ENCODE measurements around the gene PRDM13.

The PRDM13 gene

GRCh38 chr6:99568103-99568933 is 38.3 kb upstream of the PRDM13 start, which contains the start of gene CCNC:
Gene CCNC (minus strand): TSS chr6:99568660. CDS start chr6:99568527, 133 bp downstream.
- Histone ChIP-seq H2BK120ac (ENCODE audit: low read depth, low read length) (peak within 1 kb of the TSS; percentile 34), H4K8ac (ENCODE audit: low read length) (peak within 1 kb of the TSS; percentile 93), H2BK5ac (ENCODE audit: low read depth, low read length, poor library complexity, severe bottlenecking) (peak within 1 kb of the TSS; percentile 62), H3K27me3 (ENCODE audit: control insufficient read depth in 1 of 2, insufficient read depth in 1 of 2, low read length in 2 of 2) (no peaks in the 10 kb centered on the region), H3K18ac (ENCODE audit: low read depth in 1 of 2, low read length in 2 of 2) (peak within 1 kb of the TSS; percentile 82 to 91), H2AFZ (ENCODE audit: low read depth, low read length) (peak within 1 kb of the TSS; percentile 84), H2AK5ac (ENCODE audit: low read length, severe bottlenecking) (peak within 1 kb of the TSS; percentile 62), H2BK12ac (ENCODE audit: low read length in 2 of 2) (no peak within 1 kb of the TSS), H3K27ac (ENCODE audit: low read length, poor library complexity, severe bottlenecking) (peak within 1 kb of the TSS; percentile 79), H3K4me3 (ENCODE audit: insufficient read depth in 1 of 2, low read depth in 1 of 2, low read length in 2 of 2) (peak within 1 kb of the TSS; percentile 87 to 89), H2BK15ac (ENCODE audit: low read depth, poor library complexity, severe bottlenecking) (peak within 1 kb of the TSS; percentile 26), H3K14ac (ENCODE audit: low read length in 2 of 2) (peak within 1 kb of the TSS in 1 of 2 experiments; percentile 57), H3K4me1 (ENCODE audit: control insufficient read depth, insufficient read depth, low read depth, low read length) (no peaks in the 10 kb centered on the region), H3K9ac (ENCODE audit: low read length) (peak within 1 kb of the TSS; percentile 96), H3K23ac (ENCODE audit: low read length in 2 of 2) (peak within 1 kb of the TSS in 1 of 2 experiments; percentile 32), H4K91ac (ENCODE audit: low read length) (peak within 1 kb of the TSS; percentile 80), H3K79me1 (replicated peaks; ENCODE audit: low read length, poor library complexity, severe bottlenecking) (no peaks in the 10 kb centered on the region), H3K4me2 (ENCODE audit: low read length, poor library complexity, severe bottlenecking) (peak within 1 kb of the TSS; percentile 92), H3K9me3 (ENCODE audit: control insufficient read depth, low read length) (no peaks in the 10 kb centered on the region), H3K36me3 (ENCODE audit: control insufficient read depth in 1 of 2, insufficient read depth in 2 of 2, low read depth in 1 of 2, low read length in 2 of 2) (no peaks in the 10 kb centered on the region), H3K4ac (ENCODE audit: low read depth in 1 of 2, low read length in 2 of 2) (peak within 1 kb of the TSS; percentile 64 to 75)
- under 1% methylated on average over 63 of the region's 64 CpGs for WGBS
- DNase-seq, result peak; percentile 97

GRCh38 chr6:99573980-99574617 is 32.5 kb upstream of the PRDM13 start:
- Histone ChIP-seq H3K4me2 (ENCODE audit: low read length, poor library complexity, severe bottlenecking) (no peak overlapping the region), H3K9ac (ENCODE audit: low read length) (no peak overlapping the region), H2BK15ac (ENCODE audit: low read depth, poor library complexity, severe bottlenecking) (no peak overlapping the region), H3K27me3 (ENCODE audit: control insufficient read depth in 1 of 2, insufficient read depth in 1 of 2, low read length in 2 of 2) (no peaks in the 10 kb centered on the region), H3K36me3 (ENCODE audit: control insufficient read depth in 1 of 2, insufficient read depth in 2 of 2, low read depth in 1 of 2, low read length in 2 of 2) (peaks cover 0 to 6% of the 10 kb centered on the region in 2 experiments), H2BK12ac (ENCODE audit: low read length in 2 of 2) (no peak overlapping the region), H2BK120ac (ENCODE audit: low read depth, low read length) (no peak overlapping the region), H3K9me3 (ENCODE audit: control insufficient read depth, low read length) (no peaks in the 10 kb centered on the region), H2AK5ac (ENCODE audit: low read length, severe bottlenecking) (no peak overlapping the region), H3K18ac (ENCODE audit: low read depth in 1 of 2, low read length in 2 of 2) (no peak overlapping the region), H3K4me3 (ENCODE audit: insufficient read depth in 1 of 2, low read depth in 1 of 2, low read length in 2 of 2) (no peak overlapping the region), H4K91ac (ENCODE audit: low read length) (no peak overlapping the region), H3K79me1 (replicated peaks; ENCODE audit: low read length, poor library complexity, severe bottlenecking) (no peaks in the 10 kb centered on the region), H3K23ac (ENCODE audit: low read length in 2 of 2) (no peak overlapping the region), H2BK5ac (ENCODE audit: low read depth, low read length, poor library complexity, severe bottlenecking) (no peak overlapping the region), H3K27ac (ENCODE audit: low read length, poor library complexity, severe bottlenecking) (no peak overlapping the region), H2AFZ (ENCODE audit: low read depth, low read length) (no peak overlapping the region), H3K14ac (ENCODE audit: low read length in 2 of 2) (no peak overlapping the region), H3K4ac (ENCODE audit: low read depth in 1 of 2, low read length in 2 of 2) (no peak overlapping the region), H3K4me1 (ENCODE audit: control insufficient read depth, insufficient read depth, low read depth, low read length) (no peaks in the 10 kb centered on the region), H4K8ac (ENCODE audit: low read length) (no peak overlapping the region)
- no peak for DNase-seq
- 100% methylated on average over 1 of the region's 2 CpGs for WGBS

GRCh38 chr6:99575544-99576227 is 30.9 kb upstream of the PRDM13 start:
- no peak overlapping the region for H3K9ac ChIP-seq (ENCODE audit: low read length)
- H3K27ac ChIP-seq (ENCODE audit: low read length, poor library complexity, severe bottlenecking), result no peak overlapping the region
- no peak overlapping the region for H2BK15ac ChIP-seq (ENCODE audit: low read depth, poor library complexity, severe bottlenecking)
- H2BK12ac ChIP-seq (ENCODE audit: low read length in 2 of 2), result no peak overlapping the region
- no peak for DNase-seq
- no peak overlapping the region for H3K23ac ChIP-seq (ENCODE audit: low read length in 2 of 2)
- no peak overlapping the region for H2BK5ac ChIP-seq (ENCODE audit: low read depth, low read length, poor library complexity, severe bottlenecking)
- peaks cover 0 to 2% of the 10 kb centered on the region in 2 experiments for H3K27me3 ChIP-seq (ENCODE audit: control insufficient read depth in 1 of 2, insufficient read depth in 1 of 2, low read length in 2 of 2)
- H3K4me1 ChIP-seq (ENCODE audit: control insufficient read depth, insufficient read depth, low read depth, low read length), result no peaks in the 10 kb centered on the region
- H2BK120ac ChIP-seq (ENCODE audit: low read depth, low read length), result no peak overlapping the region
- no peak overlapping the region for H4K8ac ChIP-seq (ENCODE audit: low read length)
- H3K4ac ChIP-seq (ENCODE audit: low read depth in 1 of 2, low read length in 2 of 2), result no peak overlapping the region
- no peak overlapping the region for H3K14ac ChIP-seq (ENCODE audit: low read length in 2 of 2)
- peaks cover 0 to 6% of the 10 kb centered on the region in 2 experiments for H3K36me3 ChIP-seq (ENCODE audit: control insufficient read depth in 1 of 2, insufficient read depth in 2 of 2, low read depth in 1 of 2, low read length in 2 of 2)
- H3K9me3 ChIP-seq (ENCODE audit: control insufficient read depth, low read length), result no peaks in the 10 kb centered on the region
- no peak overlapping the region for H3K18ac ChIP-seq (ENCODE audit: low read depth in 1 of 2, low read length in 2 of 2)
- no peak overlapping the region for H3K4me3 ChIP-seq (ENCODE audit: insufficient read depth in 1 of 2, low read depth in 1 of 2, low read length in 2 of 2)
- H2AFZ ChIP-seq (ENCODE audit: low read depth, low read length), result no peak overlapping the region
- no peak overlapping the region for H2AK5ac ChIP-seq (ENCODE audit: low read length, severe bottlenecking)
- H3K79me1 ChIP-seq (replicated peaks; ENCODE audit: low read length, poor library complexity, severe bottlenecking), result no peaks in the 10 kb centered on the region
- H4K91ac ChIP-seq (ENCODE audit: low read length), result no peak overlapping the region
- 68% methylated on average over 2 of the region's 2 CpGs for WGBS
- no peak overlapping the region for H3K4me2 ChIP-seq (ENCODE audit: low read length, poor library complexity, severe bottlenecking)

- Histone ChIP-seq H3K9me3 (ENCODE audit: control insufficient read depth, low read length) (no peaks in the 10 kb centered on the region), H3K27ac (ENCODE audit: low read length, poor library complexity, severe bottlenecking) (no peak overlapping the region), H3K14ac (ENCODE audit: low read length in 2 of 2) (no peak overlapping the region), H3K9ac (ENCODE audit: low read length) (no peak overlapping the region), H3K79me1 (replicated peaks; ENCODE audit: low read length, poor library complexity, severe bottlenecking) (no peaks in the 10 kb centered on the region), H2BK15ac (ENCODE audit: low read depth, poor library complexity, severe bottlenecking) (no peak overlapping the region), H2BK5ac (ENCODE audit: low read depth, low read length, poor library complexity, severe bottlenecking) (no peak overlapping the region), H2AFZ (ENCODE audit: low read depth, low read length) (no peak overlapping the region), H2BK12ac (ENCODE audit: low read length in 2 of 2) (no peak overlapping the region), H3K4me1 (ENCODE audit: control insufficient read depth, insufficient read depth, low read depth, low read length) (no peaks in the 10 kb centered on the region), H2AK5ac (ENCODE audit: low read length, severe bottlenecking) (no peak overlapping the region), H3K27me3 (ENCODE audit: control insufficient read depth in 1 of 2, insufficient read depth in 1 of 2, low read length in 2 of 2) (peaks cover 0 to 8% of the 10 kb centered on the region in 2 experiments), H3K4me3 (ENCODE audit: insufficient read depth in 1 of 2, low read depth in 1 of 2, low read length in 2 of 2) (no peak overlapping the region), H3K36me3 (ENCODE audit: control insufficient read depth in 1 of 2, insufficient read depth in 2 of 2, low read depth in 1 of 2, low read length in 2 of 2) (peaks cover 0 to 6% of the 10 kb centered on the region in 2 experiments), H4K91ac (ENCODE audit: low read length) (no peak overlapping the region), H2BK120ac (ENCODE audit: low read depth, low read length) (no peak overlapping the region), H3K4me2 (ENCODE audit: low read length, poor library complexity, severe bottlenecking) (no peak overlapping the region), H3K18ac (ENCODE audit: low read depth in 1 of 2, low read length in 2 of 2) (no peak overlapping the region), H4K8ac (ENCODE audit: low read length) (no peak overlapping the region), H3K23ac (ENCODE audit: low read length in 2 of 2) (no peak overlapping the region), H3K4ac (ENCODE audit: low read depth in 1 of 2, low read length in 2 of 2) (no peak overlapping the region)
- no peak for DNase-seq
- 77% methylated on average over 3 of the region's 4 CpGs for whole genome bisulfite sequencing
Measured at GRCh38 chr6:99579781-99580180, 26.9 kb upstream of the PRDM13 start.

Data from mesenchymal stem cell (in vitro differentiated cells and primary cell).